NOMO-1 (cell line): ENCODE data around the gene CD74.

Source experiments
- DNase-seq, 2 experiments: peaks; one replicate each; lab custom pipeline; 2025; ENCODE audit not compliant: unreplicated experiment in 2 of 2; lab: John Stamatoyannopoulos, UW

Gene CD74

GRCh38 chr5:150398722-150399523 lies 13.8 kb downstream of the CD74 start:
- DNase-seq = peak; percentile 9 to 12

- DNase-seq = no peak
Measured at GRCh38 chr5:150397782-150398721, 14.7 kb downstream of the CD74 start.

- DNase-seq = no peak
Measured at GRCh38 chr5:150397146-150397781, 15.4 kb downstream of the CD74 start.

GRCh38 chr5:150396267-150396666 lies 16.4 kb downstream of the CD74 start:
- no peak for DNase-seq

- DNase-seq = no peak
Measured at GRCh38 chr5:150395688-150395975, 17.1 kb downstream of the CD74 start.

- no peak for DNase-seq
Measured at GRCh38 chr5:150394912-150395687, 17.6 kb downstream of the CD74 start.

GRCh38 chr5:150394131-150394530 lies 18.6 kb downstream of the CD74 start:
- no peak for DNase-seq

- no peak for DNase-seq
Measured at GRCh38 chr5:150393096-150393645, 19.5 kb downstream of the CD74 start.

GRCh38 chr5:150392680-150393079 lies 20.0 kb downstream of the CD74 start:
- no peak for DNase-seq

- DNase-seq = no peak
Measured at GRCh38 chr5:150391986-150392385, 20.7 kb downstream of the CD74 start.

GRCh38 chr5:150391064-150391834 lies 21.5 kb downstream of the CD74 start:
- no peak for DNase-seq

GRCh38 chr5:150389531-150390266 lies 23.0 kb downstream of the CD74 start:
- no peak for DNase-seq

GRCh38 chr5:150386024-150386855 lies 26.5 kb downstream of the CD74 start:
- no peak for DNase-seq

GRCh38 chr5:150384701-150385100 lies 28.0 kb downstream of the CD74 start:
- DNase-seq = no peak

GRCh38 chr5:150377964-150378694 lies 34.6 kb downstream of the CD74 start:
- DNase-seq = no peak

GRCh38 chr5:150376799-150377771 lies 35.6 kb downstream of the CD74 start:
- DNase-seq = no peak
